ENCODE data around the gene PTPN5. TPM values are rescaled to one million over a fixed set of nuclear protein-coding genes. Genes with fewer than 3 reads are reported as not detected.

The PTPN5 gene
- total and polyA plus RNA-seq, 7 donors: 0.33 to 1.1 (median 0.54) TPM; not detected in 2

GRCh38 chr11:18699269-18699596, 92.4 kb downstream of the PTPN5 start:
- intact Hi-C loops (cut with DNase I): loop anchor here (2.0 to 10.0 kb wide), 5 partner anchors 33 to 684 kb away; partner anchors contain the start of genes SERGEF and SPTY2D1
- Histone ChIP-seq H3K27me3 (no peaks in the 10 kb centered on the region), H3K4me1 (peaks cover 3 to 23% (median 15%) of the 10 kb centered on the region in 4 donors), H3K9me3 (no peaks in the 10 kb centered on the region), H3K4me3 (peak overlapping the region; percentile 62 to 98 (median 78)), H3K36me3 (peaks cover 0 to 17% (median 1%) of the 10 kb centered on the region in 4 donors), H3K27ac (peak overlapping the region; percentile 76 to 82 (median 77))
- 11 to 20% methylated on average over 9 of the region's 9 CpGs for WGBS, 2 donors
- no peak for DNase-seq
- no peak for TF ChIP-seq POLR2AphosphoS5 (IDR thresholded peaks at IDR 0.05)
- no peak for TF ChIP-seq EP300 (IDR thresholded peaks at IDR 0.05)
- no peak for TF ChIP-seq CTCF (IDR thresholded peaks at IDR 0.05)
- no peak for TF ChIP-seq POLR2A (IDR thresholded peaks at IDR 0.05)

DNA sequence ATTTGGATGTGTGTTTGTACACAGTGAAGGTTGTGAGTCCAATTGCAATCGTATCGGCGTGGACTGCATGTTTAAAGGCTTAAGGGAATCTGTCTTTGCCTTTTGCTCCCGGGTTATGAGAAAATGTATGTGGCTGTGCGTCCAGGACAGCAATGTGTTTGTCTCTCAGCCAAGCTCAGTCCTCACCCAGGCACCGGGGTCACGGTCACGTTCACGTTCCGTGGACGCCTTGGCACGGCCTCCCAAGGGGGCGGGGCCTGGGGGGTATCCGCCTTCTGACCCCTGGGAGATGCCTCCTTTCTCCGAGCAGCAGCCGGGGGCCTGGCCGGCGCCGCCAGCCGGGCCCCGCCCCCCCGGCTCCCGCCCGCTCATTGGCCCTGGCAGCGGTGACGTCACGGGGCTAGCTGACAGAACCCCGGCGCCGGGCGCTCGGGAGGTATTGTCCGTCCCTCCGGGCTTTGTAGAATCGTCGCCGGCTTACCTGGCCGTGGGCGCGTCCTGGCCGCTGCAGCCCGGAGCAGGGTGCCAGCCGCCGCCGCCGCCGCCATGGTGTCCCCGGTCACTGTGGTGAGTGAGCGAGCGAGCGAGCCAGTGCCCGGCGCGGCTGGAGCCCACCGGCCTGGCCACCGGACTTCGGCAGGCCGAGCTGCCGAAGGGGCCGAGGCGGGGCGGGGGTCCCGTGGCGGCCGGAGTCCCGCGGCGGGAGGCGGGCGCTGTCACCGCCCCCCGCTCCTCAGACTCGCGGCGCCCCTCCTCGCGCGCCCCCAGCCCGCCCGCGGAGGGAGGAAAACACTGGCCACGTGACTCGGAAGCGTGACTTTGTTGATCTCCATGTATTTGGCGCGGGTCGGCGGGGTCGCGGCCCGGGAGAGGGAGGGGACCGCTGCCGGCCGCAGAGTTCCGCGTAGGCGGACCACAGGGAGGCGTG, 93.0 kb downstream of the PTPN5 start, which contains the start of gene TMEM86A:
TSS of gene TMEM86A (plus strand) at position 439 of the 928 bp plus-strand sequence. CDS start at position 547, 108 bp downstream.
- DNase-seq: peak; percentile 97
- intact Hi-C loops (cut with DNase I): loop anchor here (2.0 to 10.0 kb wide), 5 partner anchors 34 to 684 kb away; partner anchors contain the start of genes SERGEF and SPTY2D1
- peaks cover 3 to 18% (median 15%) of the 10 kb centered on the region in 4 donors for H3K4me1 ChIP-seq
- WGBS, 2 donors: 1% methylated on average over 98 of the region's 98 CpGs
- peak within 1 kb of the TSS; percentile 62 to 98 (median 78) for H3K4me3 ChIP-seq
- H3K27ac ChIP-seq: peak within 1 kb of the TSS; percentile 76 to 82 (median 77)
- TF ChIP-seq POLR2AphosphoS5 (IDR thresholded peaks at IDR 0.05): peak; percentile 76 to 90 (median 82)
- TF ChIP-seq CTCF (IDR thresholded peaks at IDR 0.05): no peak
- no peak for TF ChIP-seq EP300 (IDR thresholded peaks at IDR 0.05)
- TF ChIP-seq POLR2A (IDR thresholded peaks at IDR 0.05): peak in 1 of 2 donors; percentile 43
- no peaks in the 10 kb centered on the region for H3K9me3 ChIP-seq
- H3K27me3 ChIP-seq: no peaks in the 10 kb centered on the region
- H3K36me3 ChIP-seq: peaks cover 0 to 17% (median 1%) of the 10 kb centered on the region in 4 donors

DNA sequence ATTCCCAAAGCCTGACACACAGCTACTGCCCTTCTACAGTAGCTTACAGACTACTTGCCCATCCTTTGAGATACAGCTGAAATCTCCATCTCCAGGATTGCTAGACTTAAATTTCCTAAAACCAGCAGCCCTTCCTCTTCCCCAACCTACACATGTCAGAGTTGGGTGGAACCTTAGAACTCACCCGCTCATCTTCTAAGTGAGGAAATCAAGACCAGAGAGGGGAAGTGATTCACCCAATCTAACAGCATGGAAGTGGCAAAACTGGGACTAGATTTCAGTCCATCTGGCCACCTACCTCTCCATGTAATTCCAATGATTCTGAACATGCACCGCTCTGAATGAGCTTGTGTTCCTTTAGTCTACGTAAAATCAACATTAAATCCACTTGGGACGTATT, 94.0 kb downstream of the PTPN5 start:
- TF ChIP-seq POLR2A (IDR thresholded peaks at IDR 0.05) (no peak), POLR2AphosphoS5 (IDR thresholded peaks at IDR 0.05) (no peak), EP300 (IDR thresholded peaks at IDR 0.05) (no peak), CTCF (IDR thresholded peaks at IDR 0.05) (no peak)
- no peaks in the 10 kb centered on the region for H3K9me3 ChIP-seq
- 91 to 92% methylated on average over 4 of the region's 4 CpGs for WGBS, 2 donors
- H3K4me3 ChIP-seq: no peak overlapping the region
- no peaks in the 10 kb centered on the region for H3K27me3 ChIP-seq
- intact Hi-C loops (cut with DNase I): loop anchor here (5.0 to 10.0 kb wide), 3 partner anchors 35 to 683 kb away; partner anchors contain the start of gene SERGEF
- peak overlapping the region in 2 of 4 donors; percentile 76 to 82 for H3K27ac ChIP-seq
- H3K36me3 ChIP-seq: peaks cover 0 to 13% (median 1%) of the 10 kb centered on the region in 4 donors
- H3K4me1 ChIP-seq: peaks cover 3 to 18% (median 15%) of the 10 kb centered on the region in 4 donors
- DNase-seq: peak; percentile 12

DNA sequence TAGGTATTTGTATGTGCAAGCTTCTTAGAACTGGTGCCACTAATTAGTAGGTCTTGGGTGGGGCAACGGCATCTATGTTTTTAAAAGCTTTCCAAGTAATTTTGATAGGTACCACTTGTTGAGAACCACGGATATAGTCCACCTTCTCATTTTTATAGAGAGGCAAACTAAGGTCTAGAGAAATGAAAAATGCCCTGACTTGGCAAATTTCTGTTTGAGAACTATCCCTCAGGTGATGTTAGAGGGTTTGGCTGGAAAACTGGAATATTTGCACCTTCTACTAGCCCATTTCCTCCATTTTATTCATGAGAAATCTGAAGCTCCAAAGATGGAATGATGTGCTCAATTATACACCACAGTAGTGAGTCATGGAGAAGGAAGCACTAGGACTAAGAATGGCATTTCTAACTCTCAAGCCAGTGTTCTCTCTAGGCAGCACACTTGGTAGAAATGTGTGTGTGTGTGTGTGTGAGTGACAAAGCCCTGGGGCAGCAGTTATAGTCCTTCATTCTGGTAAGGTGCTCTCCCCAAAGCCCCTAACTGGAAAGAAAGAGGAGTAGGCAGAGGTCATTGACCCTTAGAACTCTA, 94.9 kb downstream of the PTPN5 start:
- intact Hi-C loops (cut with DNase I): loop anchor here (5.0 to 10.0 kb wide), 3 partner anchors 36 to 682 kb away; partner anchors contain the start of gene SERGEF
- peaks cover 0 to 5% (median 0%) of the 10 kb centered on the region in 4 donors for H3K36me3 ChIP-seq
- no peak overlapping the region for H3K4me3 ChIP-seq
- no peak for TF ChIP-seq POLR2A (IDR thresholded peaks at IDR 0.05)
- TF ChIP-seq EP300 (IDR thresholded peaks at IDR 0.05): no peak
- no peak for TF ChIP-seq POLR2AphosphoS5 (IDR thresholded peaks at IDR 0.05)
- DNase-seq: no peak
- H3K27me3 ChIP-seq: no peaks in the 10 kb centered on the region
- H3K27ac ChIP-seq: no peak overlapping the region
- peaks cover 3 to 18% (median 15%) of the 10 kb centered on the region in 4 donors for H3K4me1 ChIP-seq
- no peaks in the 10 kb centered on the region for H3K9me3 ChIP-seq
- 83 to 91% methylated on average over 2 of the region's 2 CpGs for WGBS, 2 donors

Data from sigmoid colon (tissue), 7 donors.